ENCODE measurements around the gene BTBD2.

Gene BTBD2

DNA sequence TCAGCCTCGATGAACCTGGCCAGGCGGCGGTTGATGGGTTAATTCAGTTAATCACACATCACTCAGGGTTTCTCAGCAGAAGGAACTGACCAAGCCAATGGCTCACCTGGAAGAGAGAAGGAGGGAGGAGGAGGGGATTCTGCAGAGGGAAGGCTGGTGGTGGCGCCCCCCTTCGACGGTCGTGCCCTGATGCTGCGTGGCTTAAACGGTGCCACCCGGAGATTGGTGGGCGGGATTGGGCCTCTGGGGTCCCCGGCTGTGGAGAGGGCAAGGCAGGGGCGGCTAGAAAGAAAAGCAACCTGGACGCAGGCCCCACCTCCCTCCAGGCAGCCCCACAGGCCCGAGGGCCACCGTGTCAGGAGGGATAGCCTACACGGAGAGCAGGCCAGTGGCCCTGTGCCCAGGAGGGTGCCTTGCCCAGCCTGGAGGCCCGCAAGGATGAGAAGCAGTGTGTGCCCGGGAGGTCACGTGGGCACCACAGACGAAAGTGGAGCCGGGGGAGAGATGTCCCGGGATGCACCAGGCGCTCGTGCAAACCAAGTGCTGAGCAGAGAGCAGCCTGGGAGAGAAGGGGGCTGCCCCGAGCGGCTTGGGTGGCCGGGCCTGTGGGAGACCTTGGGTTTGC is 58.5 kb downstream of the BTBD2 start:
- no peak overlapping the region for H3K27ac ChIP-seq (ENCODE audit: low read length)
- no peaks in the 10 kb centered on the region for H3F3A ChIP-seq (ENCODE audit: insufficient read depth, low read length)
- no peak for DNase-seq
- H3K9me2 ChIP-seq (replicated peaks; ENCODE audit: insufficient read depth, low read length) = no peaks in the 10 kb centered on the region
- H3K79me2 ChIP-seq (ENCODE audit: low read length) = peaks cover 92% of the 10 kb centered on the region
- no peak overlapping the region for H2AFZ ChIP-seq (ENCODE audit: low read length)
- no peak for TF ChIP-seq EZH2 (optimal IDR thresholded peaks at IDR 0.05; ENCODE audit: low read depth, low read length)
- TF ChIP-seq, protein P1, sequence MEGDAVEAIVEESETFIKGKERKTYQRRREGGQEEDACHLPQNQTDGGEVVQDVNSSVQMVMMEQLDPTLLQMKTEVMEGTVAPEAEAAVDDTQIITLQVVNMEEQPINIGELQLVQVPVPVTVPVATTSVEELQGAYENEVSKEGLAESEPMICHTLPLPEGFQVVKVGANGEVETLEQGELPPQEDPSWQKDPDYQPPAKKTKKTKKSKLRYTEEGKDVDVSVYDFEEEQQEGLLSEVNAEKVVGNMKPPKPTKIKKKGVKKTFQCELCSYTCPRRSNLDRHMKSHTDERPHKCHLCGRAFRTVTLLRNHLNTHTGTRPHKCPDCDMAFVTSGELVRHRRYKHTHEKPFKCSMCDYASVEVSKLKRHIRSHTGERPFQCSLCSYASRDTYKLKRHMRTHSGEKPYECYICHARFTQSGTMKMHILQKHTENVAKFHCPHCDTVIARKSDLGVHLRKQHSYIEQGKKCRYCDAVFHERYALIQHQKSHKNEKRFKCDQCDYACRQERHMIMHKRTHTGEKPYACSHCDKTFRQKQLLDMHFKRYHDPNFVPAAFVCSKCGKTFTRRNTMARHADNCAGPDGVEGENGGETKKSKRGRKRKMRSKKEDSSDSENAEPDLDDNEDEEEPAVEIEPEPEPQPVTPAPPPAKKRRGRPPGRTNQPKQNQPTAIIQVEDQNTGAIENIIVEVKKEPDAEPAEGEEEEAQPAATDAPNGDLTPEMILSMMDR (IDR thresholded peaks at IDR 0.05; ENCODE audit: low read length) = no peak
- TF ChIP-seq EZH2phosphoT487 (IDR thresholded peaks at IDR 0.05; ENCODE audit: low read length) = no peak
- H3K4me2 ChIP-seq (ENCODE audit: low read depth, low read length) = no peak overlapping the region
- no peaks in the 10 kb centered on the region for H3K4me1 ChIP-seq (ENCODE audit: low read length)
- no peak overlapping the region for H3K4me3 ChIP-seq (ENCODE audit: low read length)
- peaks cover 13% of the 10 kb centered on the region for H4K20me1 ChIP-seq (ENCODE audit: insufficient read depth, low read length)
- H3K9ac ChIP-seq (ENCODE audit: low read length) = no peak overlapping the region
- H3K9me3 ChIP-seq (replicated peaks; ENCODE audit: insufficient read depth, low read length) = no peaks in the 10 kb centered on the region
- H3K36me3 ChIP-seq (replicated peaks; ENCODE audit: insufficient read depth, low read length) = no peaks in the 10 kb centered on the region
- H3K27me3 ChIP-seq (replicated peaks; ENCODE audit: insufficient read depth, low read length) = no peaks in the 10 kb centered on the region

DNA sequence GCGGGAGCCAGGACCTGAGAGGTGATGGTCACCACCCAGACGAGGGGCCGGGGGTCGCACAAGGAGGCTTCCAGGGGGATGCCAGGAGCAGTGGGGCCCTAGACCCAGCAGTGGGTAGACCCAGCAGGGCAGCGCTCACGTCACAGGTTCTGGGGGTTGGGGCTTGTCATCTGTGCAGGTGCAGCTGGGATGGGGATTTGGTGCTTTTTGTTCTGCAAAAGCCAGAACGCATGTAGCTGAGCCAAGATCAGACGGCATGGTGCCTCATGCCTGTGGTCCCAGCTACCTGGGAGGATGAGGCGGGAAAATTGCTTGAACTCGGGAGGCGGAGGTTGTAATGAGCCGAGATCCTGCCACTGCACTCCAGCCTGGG is 59.4 kb downstream of the BTBD2 start:
- peaks cover 91% of the 10 kb centered on the region for H3K79me2 ChIP-seq (ENCODE audit: low read length)
- no peaks in the 10 kb centered on the region for H3K9me3 ChIP-seq (replicated peaks; ENCODE audit: insufficient read depth, low read length)
- no peak for DNase-seq
- no peaks in the 10 kb centered on the region for H3K9me2 ChIP-seq (replicated peaks; ENCODE audit: insufficient read depth, low read length)
- no peak overlapping the region for H3K9ac ChIP-seq (ENCODE audit: low read length)
- H3K4me1 ChIP-seq (ENCODE audit: low read length) = no peaks in the 10 kb centered on the region
- H3K4me3 ChIP-seq (ENCODE audit: low read length) = no peak overlapping the region
- no peaks in the 10 kb centered on the region for H3F3A ChIP-seq (ENCODE audit: insufficient read depth, low read length)
- no peaks in the 10 kb centered on the region for H3K27me3 ChIP-seq (replicated peaks; ENCODE audit: insufficient read depth, low read length)
- TF ChIP-seq EZH2phosphoT487 (IDR thresholded peaks at IDR 0.05; ENCODE audit: low read length) = no peak
- H3K36me3 ChIP-seq (replicated peaks; ENCODE audit: insufficient read depth, low read length) = no peaks in the 10 kb centered on the region
- H3K27ac ChIP-seq (ENCODE audit: low read length) = no peak overlapping the region
- no peak overlapping the region for H3K4me2 ChIP-seq (ENCODE audit: low read depth, low read length)
- H2AFZ ChIP-seq (ENCODE audit: low read length) = no peak overlapping the region
- H4K20me1 ChIP-seq (ENCODE audit: insufficient read depth, low read length) = peaks cover 13% of the 10 kb centered on the region

DNA sequence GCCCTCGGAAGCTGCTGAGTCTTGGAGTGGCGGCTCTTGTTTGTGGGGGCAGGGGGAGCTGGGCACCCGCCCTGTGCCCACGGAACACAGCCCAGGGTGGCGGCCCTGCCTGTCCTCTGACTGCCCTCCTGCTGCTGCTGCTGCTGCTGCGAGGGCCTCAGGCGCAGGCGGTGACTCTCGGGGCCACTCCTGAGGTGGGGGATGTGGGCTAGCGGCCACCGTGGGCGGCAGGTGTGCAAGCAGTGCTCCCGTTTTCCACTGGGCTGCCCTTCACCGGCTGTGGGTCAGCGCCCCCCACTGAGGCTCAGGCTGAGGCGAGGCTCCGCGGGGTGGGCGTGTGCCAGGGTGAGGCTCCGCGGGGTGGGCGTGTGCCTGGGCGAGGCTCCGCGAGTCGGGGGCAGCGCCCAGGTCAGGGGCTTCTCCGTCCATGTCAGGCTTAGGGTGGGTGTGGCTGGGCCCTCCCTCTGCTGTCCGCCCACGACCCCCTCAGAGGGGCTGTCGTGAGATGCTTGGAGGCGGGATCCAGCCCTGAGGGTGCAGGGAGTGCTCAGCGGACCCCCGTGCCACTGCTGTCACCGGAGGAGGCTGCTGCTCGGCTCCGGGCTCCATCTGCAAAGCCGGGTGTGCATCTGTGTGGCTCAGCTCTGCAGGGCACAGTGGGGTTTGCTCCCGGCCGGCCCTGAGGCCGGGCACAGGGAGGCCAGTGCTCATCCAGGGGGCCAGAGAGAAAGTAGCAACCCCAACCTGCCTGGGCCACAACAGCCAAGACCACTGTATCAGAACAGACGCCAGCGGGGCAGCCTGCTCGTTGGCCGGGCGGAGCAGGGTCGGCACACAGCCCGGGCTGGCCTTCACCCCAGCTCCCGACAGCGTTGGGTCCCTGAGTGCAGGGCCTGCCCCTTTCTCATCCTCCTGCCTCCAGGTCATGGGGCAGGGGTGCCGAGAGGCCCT is 60.1 kb downstream of the BTBD2 start:
- Histone ChIP-seq H3K9me2 (replicated peaks; ENCODE audit: insufficient read depth, low read length) (no peaks in the 10 kb centered on the region), H3K4me1 (ENCODE audit: low read length) (no peaks in the 10 kb centered on the region), H3K36me3 (replicated peaks; ENCODE audit: insufficient read depth, low read length) (no peaks in the 10 kb centered on the region), H3K4me3 (ENCODE audit: low read length) (no peak overlapping the region), H3K27me3 (replicated peaks; ENCODE audit: insufficient read depth, low read length) (no peaks in the 10 kb centered on the region), H3K27ac (ENCODE audit: low read length) (no peak overlapping the region), H3K79me2 (ENCODE audit: low read length) (peaks cover 91% of the 10 kb centered on the region), H3K9ac (ENCODE audit: low read length) (no peak overlapping the region), H3K4me2 (ENCODE audit: low read depth, low read length) (no peak overlapping the region), H4K20me1 (ENCODE audit: insufficient read depth, low read length) (peaks cover 15% of the 10 kb centered on the region), H2AFZ (ENCODE audit: low read length) (no peak overlapping the region), H3K9me3 (replicated peaks; ENCODE audit: insufficient read depth, low read length) (no peaks in the 10 kb centered on the region), H3F3A (ENCODE audit: insufficient read depth, low read length) (no peaks in the 10 kb centered on the region)
- no peak for DNase-seq
- TF ChIP-seq, protein P1 (IDR thresholded peaks at IDR 0.05; ENCODE audit: low read length) = no peak
- no peak for TF ChIP-seq EZH2 (optimal IDR thresholded peaks at IDR 0.05; ENCODE audit: low read depth, low read length)
- TF ChIP-seq EZH2phosphoT487 (IDR thresholded peaks at IDR 0.05; ENCODE audit: low read length) = no peak

Measured in MM.1S (cell line).